Trophoblast cell (in vitro differentiated cells and primary cell): ENCODE data around the gene CRHBP.

Experiments used
- DNase-seq, 2 donors: peaks; one replicate each; pipeline ENCODE4 v3.0.0-alpha.2; 2016
- H2AFZ ChIP-seq: 2 replicates; pipeline ENCODE4 v1.6.1; 2013; ENCODE audit warnings: low read length, moderate library complexity, mild to moderate bottlenecking; ENCODE audit not compliant: insufficient read depth, poor library complexity
- H2AK5ac ChIP-seq: 2 replicates; pipeline ENCODE4 v1.6.1; 2013; ENCODE audit warnings: mild to moderate bottlenecking, low read length
- H2BK120ac ChIP-seq: 2 replicates; pipeline ENCODE4 v1.6.1; 2013; ENCODE audit warnings: low read length, mild to moderate bottlenecking, moderate library complexity; ENCODE audit not compliant: insufficient read depth, poor library complexity
- H2BK12ac ChIP-seq: 2 replicates; pipeline ENCODE4 v1.6.1; 2013; ENCODE audit warnings: mild to moderate bottlenecking, low read length, moderate library complexity
- H2BK5ac ChIP-seq: 2 replicates; pipeline ENCODE4 v1.6.1; 2013; ENCODE audit warnings: low read length, low read depth, moderate library complexity, mild to moderate bottlenecking; ENCODE audit not compliant: poor library complexity
- H3K14ac ChIP-seq: 2 replicates; pipeline ENCODE4 v1.6.1; 2013; ENCODE audit warnings: mild to moderate bottlenecking, low read length
- H3K18ac ChIP-seq: 2 replicates; pipeline ENCODE4 v1.6.1; 2013; ENCODE audit warnings: mild to moderate bottlenecking, low read length
- H3K23ac ChIP-seq: 2 replicates; pipeline ENCODE4 v1.6.1; 2013; ENCODE audit warnings: low read length
- H3K27ac ChIP-seq: 2 replicates; pipeline ENCODE4 v1.5.1; 2013; ENCODE audit warnings: low read depth, mild to moderate bottlenecking, inconsistent platforms, low read length, moderate library complexity
- H3K27me3 ChIP-seq: 2 replicates; pipeline ENCODE4 v1.6.1; 2013; ENCODE audit warnings: inconsistent platforms, mild to moderate bottlenecking, low read length, moderate library complexity; ENCODE audit not compliant: insufficient read depth
- H3K36me3 ChIP-seq, 2 experiments: 1 replicate in 1 of 2; 2 replicates in 1 of 2; pipeline ENCODE4 v1.6.1; 2013; ENCODE audit warnings: low read length in 2 of 2, mild to moderate bottlenecking in 2 of 2, moderate library complexity in 1 of 2; ENCODE audit not compliant: insufficient read depth in 2 of 2, control insufficient read depth in 1 of 2
- H3K4ac ChIP-seq: 2 replicates; pipeline ENCODE4 v1.6.1; 2013; ENCODE audit warnings: low read depth, mild to moderate bottlenecking, low read length, moderate library complexity
- H3K4me1 ChIP-seq, 2 experiments: 1 replicate in 1 of 2; 2 replicates in 1 of 2; pipeline ENCODE4 v1.6.1; 2013; ENCODE audit warnings: low read length in 2 of 2, mild to moderate bottlenecking in 2 of 2, moderate library complexity in 1 of 2; ENCODE audit not compliant: insufficient read depth in 2 of 2, control insufficient read depth in 1 of 2
- H3K4me2 ChIP-seq: 2 replicates; pipeline ENCODE4 v1.6.1; 2013; ENCODE audit warnings: inconsistent platforms, mild to moderate bottlenecking, low read length, moderate library complexity
- H3K4me3 ChIP-seq: 2 replicates; pipeline ENCODE4 v1.5.1; 2013; ENCODE audit warnings: mild to moderate bottlenecking, low read depth, low read length, inconsistent platforms
- H3K79me1 ChIP-seq: one replicate; pipeline ENCODE4 v1.6.1; 2013; ENCODE audit warnings: low read length
- H3K79me2 ChIP-seq: 2 replicates; pipeline ENCODE4 v1.6.1; 2013; ENCODE audit warnings: low read length, mild to moderate bottlenecking; ENCODE audit not compliant: control insufficient read depth, insufficient read depth, poor library complexity
- H3K9ac ChIP-seq: 2 replicates; pipeline ENCODE4 v1.6.1; 2013; ENCODE audit warnings: mild to moderate bottlenecking, low read length
- H3K9me3 ChIP-seq: 2 replicates; pipeline ENCODE4 v1.6.1; 2013; ENCODE audit warnings: low read depth, mild to moderate bottlenecking, control low read depth, inconsistent platforms, low read length; ENCODE audit not compliant: insufficient read depth
- H4K12ac ChIP-seq: 2 replicates; pipeline ENCODE4 v1.6.1; 2013; ENCODE audit warnings: low read depth, mild to moderate bottlenecking, low read length, moderate library complexity
- H4K8ac ChIP-seq: 2 replicates; pipeline ENCODE4 v1.6.1; 2013; ENCODE audit warnings: low read depth, mild to moderate bottlenecking, low read length, moderate library complexity
- H4K91ac ChIP-seq: one replicate; pipeline ENCODE4 v1.6.1; 2013; ENCODE audit warnings: low read depth, mild to moderate bottlenecking, low read length, moderate library complexity
- WGBS: extraction: QIAGEN DNeasy Blood & Tissue Kit; methylation state at CpG from one replicate; pipeline ENCODE4 v1.1.7; 2013; ENCODE audit warnings: missing lambda C conversion rate; ENCODE audit not compliant: insufficient read length, insufficient coverage; ENCODE audit errors: extremely low coverage; 5-methylcytosine and 5-hydroxymethylcytosine counted together

Gene CRHBP

DNA sequence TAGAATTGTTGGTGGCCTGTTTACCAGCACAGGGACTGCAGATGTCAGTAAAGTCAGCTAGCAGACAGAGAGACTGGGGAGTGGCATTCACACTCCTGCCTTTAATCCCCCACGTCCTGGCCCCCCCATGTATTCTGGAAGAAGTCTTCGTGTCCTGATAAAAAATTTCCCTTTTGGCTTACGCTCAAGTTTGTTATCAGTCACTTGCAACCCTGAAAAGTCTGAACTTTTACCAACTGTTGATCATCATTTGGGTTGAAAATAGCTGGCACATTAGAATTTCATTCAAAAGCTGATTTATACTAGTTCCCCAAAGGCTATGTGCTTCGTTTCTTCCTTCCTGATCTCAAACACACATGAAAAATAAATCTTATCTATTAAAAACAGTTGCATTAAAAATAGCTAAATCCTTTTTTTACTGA is 5.8 kb upstream of the CRHBP start:
- Histone ChIP-seq H2AFZ (no peak overlapping the region), H3K4me2 (no peak overlapping the region), H3K14ac (no peak overlapping the region), H3K79me2 (no peaks in the 10 kb centered on the region), H3K9me3 (no peaks in the 10 kb centered on the region), H3K4me1 (no peaks in the 10 kb centered on the region), H3K23ac (no peak overlapping the region), H4K8ac (no peak overlapping the region), H4K91ac (no peak overlapping the region), H2BK120ac (no peak overlapping the region), H2BK12ac (no peak overlapping the region), H3K9ac (no peak overlapping the region), H3K36me3 (no peaks in the 10 kb centered on the region), H3K4me3 (no peak overlapping the region), H3K18ac (no peak overlapping the region), H3K27me3 (peaks cover 3% of the 10 kb centered on the region), H3K79me1 (no peaks in the 10 kb centered on the region), H2AK5ac (no peak overlapping the region), H4K12ac (no peak overlapping the region), H3K27ac (no peak overlapping the region), H3K4ac (no peak overlapping the region), H2BK5ac (no peak overlapping the region)
- DNase-seq, result no peak
- no CpG with 5 or more reads among the region's 4 CpGs for WGBS

DNA sequence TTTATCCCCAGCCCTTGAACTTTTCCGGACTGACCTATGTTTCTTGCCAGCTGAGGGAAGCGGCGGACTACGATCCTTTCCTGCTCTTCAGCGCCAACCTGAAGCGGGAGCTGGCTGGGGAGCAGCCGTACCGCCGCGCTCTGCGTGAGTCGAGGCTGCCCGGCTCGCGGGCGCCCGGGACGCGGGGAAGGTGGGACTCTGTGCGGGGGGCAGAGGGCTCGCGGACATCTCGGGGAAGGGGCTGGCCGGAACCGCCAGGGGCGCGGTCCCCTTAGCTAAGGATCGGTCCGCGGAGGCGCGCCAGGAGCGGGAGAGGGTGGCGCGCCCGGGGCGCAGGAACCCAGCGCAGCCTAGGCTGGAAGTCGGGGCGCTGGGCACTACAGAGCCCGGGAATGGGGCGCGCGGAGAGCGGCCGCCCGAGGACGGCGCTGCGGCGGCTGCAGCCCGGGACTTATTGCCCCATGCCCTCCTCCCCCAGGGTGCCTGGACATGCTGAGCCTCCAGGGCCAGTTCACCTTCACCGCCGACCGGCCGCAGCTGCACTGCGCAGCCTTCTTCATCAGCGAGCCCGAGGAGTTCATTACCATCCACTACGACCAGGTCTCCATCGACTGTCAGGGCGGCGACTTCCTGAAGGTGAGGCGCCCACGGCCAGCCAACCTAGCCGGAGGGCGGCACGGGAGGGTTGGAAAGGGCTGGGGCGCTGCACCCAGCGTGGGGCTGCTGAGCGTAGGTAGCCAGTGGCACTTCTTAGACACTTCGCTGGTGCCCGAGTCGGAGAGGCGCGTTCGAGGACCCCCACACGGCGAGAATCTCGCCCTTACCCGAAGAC is 922 bp downstream of the CRHBP start:
- no peaks in the 10 kb centered on the region for H3K36me3 ChIP-seq
- H3K23ac ChIP-seq, result no peak overlapping the region
- peak overlapping the region; percentile 30 for H2AFZ ChIP-seq
- H2AK5ac ChIP-seq, result no peak overlapping the region
- no peak overlapping the region for H2BK5ac ChIP-seq
- no peak overlapping the region for H4K8ac ChIP-seq
- H3K4me2 ChIP-seq, result peak overlapping the region; percentile 73
- H3K27ac ChIP-seq, result no peak overlapping the region
- H3K79me2 ChIP-seq, result no peaks in the 10 kb centered on the region
- peaks cover 4% of the 10 kb centered on the region for H3K9me3 ChIP-seq
- DNase-seq, result no peak
- no peaks in the 10 kb centered on the region for H3K79me1 ChIP-seq
- no peak overlapping the region for H4K12ac ChIP-seq
- H3K4me1 ChIP-seq, result peaks cover 10 to 14% of the 10 kb centered on the region in 2 experiments
- no peak overlapping the region for H3K18ac ChIP-seq
- H3K14ac ChIP-seq, result no peak overlapping the region
- H2BK120ac ChIP-seq, result no peak overlapping the region
- H4K91ac ChIP-seq, result no peak overlapping the region
- H3K27me3 ChIP-seq, result peaks cover 32% of the 10 kb centered on the region
- H3K9ac ChIP-seq, result no peak overlapping the region
- H2BK12ac ChIP-seq, result no peak overlapping the region
- no peak overlapping the region for H3K4ac ChIP-seq
- WGBS, result no CpG with 5 or more reads among the region's 81 CpGs
- H3K4me3 ChIP-seq, result peak overlapping the region; percentile 20

DNA sequence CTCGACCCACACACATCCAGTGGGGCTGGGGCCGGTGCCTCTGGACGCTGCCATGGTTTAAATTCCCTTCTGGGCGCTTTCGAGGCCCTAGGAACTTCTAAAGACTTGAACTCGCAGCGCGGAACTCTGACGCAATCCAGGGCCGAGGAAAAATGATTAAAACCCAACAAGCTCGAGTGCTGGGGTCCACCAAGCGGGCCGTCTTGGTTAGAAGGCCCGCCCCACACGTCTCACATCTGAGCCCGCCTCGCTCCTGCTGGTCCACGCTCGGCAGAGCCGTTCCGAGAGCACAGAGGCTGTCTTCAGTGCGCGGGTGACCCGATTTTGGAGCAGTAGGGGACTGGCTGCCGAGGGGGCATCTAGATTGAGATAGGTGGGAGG is 1.5 kb downstream of the CRHBP start:
- peaks cover 10 to 15% of the 10 kb centered on the region in 2 experiments for H3K4me1 ChIP-seq
- H3K14ac ChIP-seq, result no peak overlapping the region
- H3K23ac ChIP-seq, result no peak overlapping the region
- peak overlapping the region; percentile 73 for H3K4me2 ChIP-seq
- H3K9ac ChIP-seq, result no peak overlapping the region
- no peaks in the 10 kb centered on the region for H3K79me1 ChIP-seq
- H4K91ac ChIP-seq, result no peak overlapping the region
- H2AK5ac ChIP-seq, result no peak overlapping the region
- no peak overlapping the region for H2AFZ ChIP-seq
- no peak overlapping the region for H2BK12ac ChIP-seq
- no peak overlapping the region for H2BK5ac ChIP-seq
- H3K79me2 ChIP-seq, result no peaks in the 10 kb centered on the region
- no peak overlapping the region for H2BK120ac ChIP-seq
- H3K36me3 ChIP-seq, result no peaks in the 10 kb centered on the region
- no CpG with 5 or more reads among the region's 25 CpGs for WGBS
- H4K12ac ChIP-seq, result no peak overlapping the region
- no peak for DNase-seq
- no peak overlapping the region for H3K27ac ChIP-seq
- H4K8ac ChIP-seq, result no peak overlapping the region
- peaks cover 4% of the 10 kb centered on the region for H3K9me3 ChIP-seq
- no peak overlapping the region for H3K4ac ChIP-seq
- H3K27me3 ChIP-seq, result peaks cover 32% of the 10 kb centered on the region
- no peak overlapping the region for H3K4me3 ChIP-seq
- H3K18ac ChIP-seq, result no peak overlapping the region

DNA sequence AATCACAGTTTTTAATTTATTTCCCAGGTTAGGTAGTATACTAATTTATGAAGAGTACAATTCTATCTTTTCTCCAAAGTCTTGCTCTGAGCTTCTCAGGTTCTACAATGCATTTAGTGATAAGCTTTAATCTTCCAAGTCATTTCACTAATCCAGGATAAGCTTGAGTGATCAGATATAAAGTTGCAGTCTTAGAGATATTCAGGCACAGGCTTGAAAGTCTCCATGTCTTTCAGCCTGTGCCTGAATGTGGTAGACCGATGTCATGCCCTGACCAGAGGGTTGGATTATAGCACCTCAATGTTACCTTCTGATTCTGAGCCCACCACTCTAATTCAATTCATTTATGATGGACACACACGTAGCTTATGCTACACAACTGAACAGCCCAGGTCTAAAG is 3.2 kb downstream of the CRHBP start:
- no peaks in the 10 kb centered on the region for H3K36me3 ChIP-seq
- peaks cover 10 to 15% of the 10 kb centered on the region in 2 experiments for H3K4me1 ChIP-seq
- no peak overlapping the region for H4K8ac ChIP-seq
- no peak overlapping the region for H3K18ac ChIP-seq
- H3K79me1 ChIP-seq, result no peaks in the 10 kb centered on the region
- H2AFZ ChIP-seq, result no peak overlapping the region
- no peak overlapping the region for H4K12ac ChIP-seq
- H3K4me3 ChIP-seq, result no peak overlapping the region
- H3K27me3 ChIP-seq, result peaks cover 32% of the 10 kb centered on the region
- no peak overlapping the region for H2BK5ac ChIP-seq
- H3K4me2 ChIP-seq, result no peak overlapping the region
- no peak overlapping the region for H2BK120ac ChIP-seq
- no peaks in the 10 kb centered on the region for H3K79me2 ChIP-seq
- H4K91ac ChIP-seq, result no peak overlapping the region
- DNase-seq, result no peak
- no peak overlapping the region for H3K14ac ChIP-seq
- H3K9ac ChIP-seq, result no peak overlapping the region
- H3K23ac ChIP-seq, result no peak overlapping the region
- no peak overlapping the region for H3K4ac ChIP-seq
- WGBS, result no CpG with 5 or more reads among the region's 2 CpGs
- H3K9me3 ChIP-seq, result peaks cover 4% of the 10 kb centered on the region
- no peak overlapping the region for H3K27ac ChIP-seq
- H2BK12ac ChIP-seq, result no peak overlapping the region
- no peak overlapping the region for H2AK5ac ChIP-seq
